Anterior cingulate cortex (tissue), 58 donors: Measurements from ENCODE around the gene CADPS2.

Source experiments
- DNase-seq, 58 donors: peaks; one replicate each; lab custom pipeline; 2025; lab: John Stamatoyannopoulos, UW

The CADPS2 gene

GRCh38 chr7:122886357-122887081, at the start of gene CADPS2:
TSS of gene CADPS2 (minus strand) at chr7:122886460. CDS start at chr7:122886337, 123 bp downstream.
- peak in 56 of 58 donors; percentile 14 to 87 (median 68) for DNase-seq

- DNase-seq: no peak
Measured at GRCh38 chr7:122935620-122936019, 49.4 kb upstream of the CADPS2 start.

- no peak for DNase-seq
Measured at GRCh38 chr7:122919643-122920181, 33.5 kb upstream of the CADPS2 start.

GRCh38 chr7:122914812-122915211, 28.6 kb upstream of the CADPS2 start:
- no peak for DNase-seq

GRCh38 chr7:122913608-122914007, 27.3 kb upstream of the CADPS2 start:
- DNase-seq: no peak

- no peak for DNase-seq
Measured at GRCh38 chr7:122902751-122903495, 16.7 kb upstream of the CADPS2 start.

GRCh38 chr7:122901250-122901649, 15.0 kb upstream of the CADPS2 start:
- DNase-seq: no peak

- no peak for DNase-seq
Measured at GRCh38 chr7:122896509-122896908, 10.2 kb upstream of the CADPS2 start.

GRCh38 chr7:122893486-122893885, 7.2 kb upstream of the CADPS2 start:
- no peak for DNase-seq

- no peak for DNase-seq
Measured at GRCh38 chr7:122889116-122889515, 2.9 kb upstream of the CADPS2 start.

- DNase-seq: no peak
Measured at GRCh38 chr7:122887848-122888247, 1.6 kb upstream of the CADPS2 start.

- DNase-seq: peak in 53 of 58 donors; percentile 2 to 81 (median 30)
Measured at GRCh38 chr7:122887198-122887597, 938 bp upstream of the CADPS2 start.

GRCh38 chr7:122885583-122886356, 490 bp downstream of the CADPS2 start:
- DNase-seq: peak in 41 of 58 donors; percentile 1 to 60 (median 24)

GRCh38 chr7:122884186-122884585, 2.1 kb downstream of the CADPS2 start:
- DNase-seq: no peak

GRCh38 chr7:122883049-122883680, 3.1 kb downstream of the CADPS2 start:
- no peak for DNase-seq

GRCh38 chr7:122881324-122881723, 4.9 kb downstream of the CADPS2 start:
- DNase-seq: no peak

GRCh38 chr7:122869260-122869659, 17.0 kb downstream of the CADPS2 start:
- no peak for DNase-seq

- DNase-seq: no peak
Measured at GRCh38 chr7:122867471-122867980, 18.7 kb downstream of the CADPS2 start.

- no peak for DNase-seq
Measured at GRCh38 chr7:122864838-122865237, 21.4 kb downstream of the CADPS2 start.

- no peak for DNase-seq
Measured at GRCh38 chr7:122864016-122864415, 22.2 kb downstream of the CADPS2 start.
